GM12878 (cell line): ENCODE data around the gene OR10G6. TPM values are rescaled to one million over a fixed set of nuclear protein-coding genes. Genes with fewer than 3 reads are reported as not detected.

Experiments used
- ATAC-seq: fragments of 200-7000 bp; cut with Tn5 transposase; 3 replicates; pipeline ENCODE4 v1.9.1; 2020; ENCODE audit warnings: mild to moderate bottlenecking, moderate library complexity
- BruUV-seq: library from RNA; stranded (reverse); fragments of 400-500 nt; replicated peaks from 2 replicates; lab custom pipeline; 2021; lab: Mats Ljungman, UMichigan
- CTCF ChIA-PET: fragments of 300-600 bp; sonication (Branson Sonifier 250); formaldehyde crosslinking; extraction: SDS; loops from one replicate; lab custom pipeline; 2021; ENCODE audit warnings: inconsistent platforms; lab: Yijun Ruan, JAX
- POLR2A ChIA-PET: fragments of 350-600 bp; formaldehyde crosslinking; extraction: SDS; loops from one replicate; lab custom pipeline; 2021; ENCODE audit warnings: inconsistent platforms; lab: Charles Lee
- RAD21 ChIA-PET: fragments of 300-600 bp; sonication (Branson Sonifier 250); formaldehyde crosslinking; loops from one replicate; lab custom pipeline; 2023; ENCODE audit warnings: antibody characterized with exemption; ENCODE audit not compliant: unreplicated experiment; lab: Charles Lee
- SMC1A ChIA-PET: fragments of 300-600 bp; sonication (Branson Sonifier 250); formaldehyde crosslinking; loops from one replicate; lab custom pipeline; 2023; ENCODE audit not compliant: unreplicated experiment, uncharacterized antibody; lab: Charles Lee
- DNase-seq: peaks from one replicate; pipeline ENCODE4 v3.0.0-alpha.2; 2011; ENCODE audit warnings: low read depth, low spot score
- FAIRE-seq: peaks from 3 replicates; lab custom pipeline; 2011; peaks lifted over from hg19 to GRCh38; lab: Jason Lieb, UNC
- H2AFZ ChIP-seq: 2 replicates; pipeline ENCODE4 v1.6.0; 2011; ENCODE audit warnings: low read depth, low read length, control low read depth; ENCODE audit not compliant: control insufficient read depth
- H3K27ac ChIP-seq: 2 replicates; pipeline ENCODE4 v1.5.1; 2011; ENCODE audit warnings: control low read depth; ENCODE audit not compliant: control insufficient read depth, insufficient read depth
- H3K27me3 ChIP-seq, 2 experiments: replicated peaks in 1 of 2; 2 replicates each; pipeline versions ENCODE4 v1.6.0 to v1.6.1; 2011; ENCODE audit warnings: low read length in 1 of 2; ENCODE audit not compliant: control insufficient read depth in 2 of 2, insufficient read depth in 2 of 2
- H3K36me3 ChIP-seq, 2 experiments: 2 replicates each; pipeline ENCODE4 v1.5.1; 2011; ENCODE audit warnings: low read length in 1 of 2; ENCODE audit not compliant: control insufficient read depth in 2 of 2, insufficient read depth in 2 of 2
- H3K4me1 ChIP-seq: 2 replicates; pipeline ENCODE4 v1.6.1; 2011; ENCODE audit warnings: mild to moderate bottlenecking, low read length, moderate library complexity, mixed read lengths; ENCODE audit not compliant: control insufficient read depth, insufficient read depth
- H3K4me2 ChIP-seq: 2 replicates; pipeline ENCODE4 v1.6.0; 2011; ENCODE audit warnings: control low read depth; ENCODE audit not compliant: control insufficient read depth, insufficient read depth
- H3K4me3 ChIP-seq: fragments of 200-600 bp; sonication (generic); 2 replicates; pipeline ENCODE4 v1.5.1; 2016
- H3K79me2 ChIP-seq: 2 replicates; pipeline ENCODE4 v1.6.0; 2011; ENCODE audit warnings: low read length; ENCODE audit not compliant: control insufficient read depth, insufficient read depth
- H3K9ac ChIP-seq: 2 replicates; pipeline ENCODE4 v1.8.0; 2011; ENCODE audit warnings: low read length, control low read depth, mixed read lengths; ENCODE audit not compliant: control insufficient read depth, insufficient read depth
- H3K9me3 ChIP-seq: replicated peaks from 3 replicates; pipeline ENCODE4 v1.5.1; 2011; ENCODE audit warnings: mild to moderate bottlenecking, low read length; ENCODE audit not compliant: control insufficient read depth, insufficient read depth
- H4K20me1 ChIP-seq: 2 replicates; pipeline ENCODE4 v1.6.0; 2011; ENCODE audit not compliant: control insufficient read depth, insufficient read depth
- CEBPB ChIP-seq, 2 experiments: fragments of 150-350 bp in 1 of 2; IDR thresholded peaks; 2 replicates each; pipeline ENCODE4 v1.6.1; 2012 to 2014; ENCODE audit warnings: low read depth in 2 of 2, low read length in 2 of 2, borderline replicate concordance in 1 of 2, inconsistent platforms in 1 of 2
- CEBPZ ChIP-seq: fragments of 150-350 bp; IDR thresholded peaks from 2 replicates; pipeline ENCODE4 v1.6.1; 2016; ENCODE audit warnings: low read depth, low read length
- CUX1 ChIP-seq: IDR thresholded peaks from 2 replicates; pipeline ENCODE4 v1.6.1; 2012; ENCODE audit warnings: improper control_type of control experiment, low read depth, low read length; ENCODE audit not compliant: insufficient replicate concordance
- SP1 ChIP-seq: IDR thresholded peaks from one replicate; pipeline ENCODE4 v1.6.1; 2011; ENCODE audit warnings: low read depth, low read length
- TBL1XR1 ChIP-seq: IDR thresholded peaks from 2 replicates; pipeline ENCODE4 v1.6.1; 2012; ENCODE audit warnings: low read depth, low read length, improper control_type of control experiment
- WGBS: methylation state at CpG from one replicate; pipeline ENCODE4 v1.1.6; 2016; ENCODE audit warnings: low lambda C conversion rate; ENCODE audit not compliant: insufficient replicate concordance, insufficient coverage; ENCODE audit errors: missing lambda C conversion rate; 5-methylcytosine and 5-hydroxymethylcytosine counted together
- in situ Hi-C: fragments of 300-500 bp; cut with MboI; formaldehyde crosslinking; loops from 9 replicates; pipeline ENCODE4 v1.14.3; 2018; ENCODE audit warnings: mixed read lengths
- intact Hi-C: fragments of 100-400 bp; cut with micrococcal nuclease; formaldehyde crosslinking; loops from one replicate; pipeline ENCODE4 v1.14.2; 2022; ENCODE audit not compliant: unreplicated experiment
- polyA plus RNA-seq, 11 experiments: library from polyadenylated mRNA; depleted of rRNA in 4 of 11; unstranded in 6 of 11; stranded (reverse) in 5 of 11; fragments of >200 nt; fragmentation: Nextera tagmentation in 4 of 11; fragmentation: Illumina TruSeq in 1 of 11; extraction: Ambion mirVana in 4 of 11; extraction: Trizol in 1 of 11; gene quantifications; 1 replicate in 1 of 11; 2 replicates in 10 of 11; pipeline versions ENCODE4 v1.2.1 to v1.2.3, GENCODE V29; 2011 to 2016; ENCODE audit warnings: inconsistent platforms in 2 of 11, missing spikeins in 2 of 11, low read depth in 1 of 11
- total RNA-seq, 4 experiments: library from RNA; depleted of rRNA in 3 of 4; stranded (reverse); fragments of >200 nt in 3 of 4; fragmentation: Illumina TruSeq in 1 of 4; extraction: Trizol in 1 of 4; gene quantifications; 2 replicates each; pipeline versions ENCODE4 v1.2.1 to v1.2.3, GENCODE V29; 2013 to 2021

Gene OR10G6
- total and polyA plus RNA-seq, 10 of the 15 experiments (the other 5 are each of a cell fraction or from before 2014, with no cell fraction given): not detected

GRCh38 chr11:123977731-123978347, 17.1 kb downstream of the OR10G6 start, which contains the start of gene OR10S1:
Gene OR10S1 (minus strand): TSS chr11:123977781. CDS start chr11:123977664, 117 bp downstream.
- ATAC-seq (no peak), FAIRE-seq (no peak), DNase-seq (no peak)
- in situ Hi-C loops: no loop called here
- BruUV-seq: no TSS peak
- Histone ChIP-seq H3K4me1 (no peaks in the 10 kb centered on the region), H4K20me1 (no peaks in the 10 kb centered on the region), H3K27ac (no peak within 1 kb of the TSS), H3K36me3 (no peaks in the 10 kb centered on the region), H3K4me2 (no peak within 1 kb of the TSS), H3K27me3 (no peaks in the 10 kb centered on the region), H3K79me2 (no peaks in the 10 kb centered on the region), H3K9ac (no peak within 1 kb of the TSS), H2AFZ (no peak within 1 kb of the TSS), H3K4me3 (no peak within 1 kb of the TSS), H3K9me3 (no peaks in the 10 kb centered on the region)
- no peak for TF ChIP-seq CEBPB (IDR thresholded peaks at IDR 0.05; ENCODE audit: borderline replicate concordance in 1 of 2, low read depth in 2 of 2, low read length in 2 of 2)
- TF ChIP-seq TBL1XR1: no peak
- ChIA-PET CTCF (no interaction called here), POLR2A (no interaction called here), RAD21 (no interaction called here), SMC1A (no interaction called here)
- intact Hi-C loops: no loop called here

GRCh38 chr11:123976770-123977560, 18.0 kb downstream of the OR10G6 start:
- H3K36me3 ChIP-seq: no peaks in the 10 kb centered on the region
- H3K9me3 ChIP-seq: no peaks in the 10 kb centered on the region
- ChIA-PET CTCF (no interaction called here), POLR2A (no interaction called here), RAD21 (no interaction called here), SMC1A (no interaction called here)
- no peaks in the 10 kb centered on the region for H3K27me3 ChIP-seq
- in situ Hi-C loops: no loop called here
- no peak for DNase-seq
- H3K4me2 ChIP-seq: no peak overlapping the region
- no peak for ATAC-seq
- 41% methylated on average over 18 of the region's 18 CpGs for WGBS
- intact Hi-C loops: no loop called here
- FAIRE-seq: no peak
- no peak overlapping the region for H2AFZ ChIP-seq
- H3K79me2 ChIP-seq: no peaks in the 10 kb centered on the region
- H4K20me1 ChIP-seq: no peaks in the 10 kb centered on the region
- no TSS peak for BruUV-seq
- H3K9ac ChIP-seq: no peak overlapping the region
- H3K27ac ChIP-seq: no peak overlapping the region
- H3K4me1 ChIP-seq: no peaks in the 10 kb centered on the region
- no peak overlapping the region for H3K4me3 ChIP-seq
- TF ChIP-seq CUX1 (no peak), SP1 (no peak), CEBPZ (no peak)
